ENCODE results near the gene MYH10.

MYH10 gene

GRCh38 chr17:8647956-8648355 lies 17.4 kb upstream of the MYH10 start:
- no peak for DNase-seq

GRCh38 chr17:8647202-8647601 lies 16.7 kb upstream of the MYH10 start:
- DNase-seq = no peak

- DNase-seq = no peak
Measured at GRCh38 chr17:8644507-8644902, 14.0 kb upstream of the MYH10 start.

GRCh38 chr17:8643855-8644506 lies 13.5 kb upstream of the MYH10 start:
- no peak for DNase-seq

- no peak for DNase-seq
Measured at GRCh38 chr17:8639709-8640108, 9.2 kb upstream of the MYH10 start.

GRCh38 chr17:8632061-8632460 lies 1.5 kb upstream of the MYH10 start:
- DNase-seq = no peak

- no peak for DNase-seq
Measured at GRCh38 chr17:8631554-8631877, 991 bp upstream of the MYH10 start.

- DNase-seq = peak; percentile 97 to 98
Measured at GRCh38 chr17:8630802-8631553, 453 bp upstream of the MYH10 start.

GRCh38 chr17:8629371-8630226 lies 926 bp downstream of the MYH10 start:
- peak in 1 of 2 donors; percentile 40 for DNase-seq

- DNase-seq = no peak
Measured at GRCh38 chr17:8628609-8629169, 1.8 kb downstream of the MYH10 start.

GRCh38 chr17:8628172-8628571 lies 2.4 kb downstream of the MYH10 start:
- DNase-seq = no peak

GRCh38 chr17:8623591-8623990 lies 6.9 kb downstream of the MYH10 start:
- DNase-seq = no peak

GRCh38 chr17:8622191-8622590 lies 8.3 kb downstream of the MYH10 start:
- DNase-seq = no peak

- DNase-seq = no peak
Measured at GRCh38 chr17:8621585-8621984, 8.9 kb downstream of the MYH10 start.

GRCh38 chr17:8619294-8619693 lies 11.2 kb downstream of the MYH10 start:
- no peak for DNase-seq

GRCh38 chr17:8618825-8619224 lies 11.7 kb downstream of the MYH10 start:
- DNase-seq = no peak

- DNase-seq = no peak
Measured at GRCh38 chr17:8614988-8615387, 15.5 kb downstream of the MYH10 start.

- DNase-seq = no peak
Measured at GRCh38 chr17:8611619-8612298, 18.8 kb downstream of the MYH10 start.

GRCh38 chr17:8611137-8611536 lies 19.4 kb downstream of the MYH10 start:
- DNase-seq = no peak

- DNase-seq = no peak
Measured at GRCh38 chr17:8610558-8610957, 20.0 kb downstream of the MYH10 start.

GRCh38 chr17:8609910-8610309 lies 20.6 kb downstream of the MYH10 start:
- no peak for DNase-seq

GRCh38 chr17:8608001-8608400 lies 22.5 kb downstream of the MYH10 start:
- DNase-seq = no peak

GRCh38 chr17:8606401-8606800 lies 24.1 kb downstream of the MYH10 start:
- DNase-seq = no peak
